Upper lobe of left lung (tissue), 6 donors: ENCODE measurements around the gene TMEM259. TPM values are rescaled to one million over a fixed set of nuclear protein-coding genes. Genes with fewer than 3 reads are reported as not detected.

ENCODE experiments used
- ATAC-seq, 2 donors: fragments of 200-7000 bp; cut with Tn5 transposase; one replicate each; pipeline ENCODE4 v1.9.1; 2022; ENCODE audit warnings: mild to moderate bottlenecking in 2 of 2, moderate library complexity in 2 of 2; ENCODE audit not compliant: low FRiP score in 2 of 2
- DNase-seq, 2 donors: peaks; one replicate each; pipeline ENCODE4 v3.0.0-alpha.2; 2019 to 2020
- H3K27ac ChIP-seq, 4 donors: fragments of 200-600 bp; sonication (generic); one replicate each; pipeline ENCODE4 v1.5.1; 2016 to 2019
- H3K27me3 ChIP-seq, 4 donors: fragments of 200-600 bp; sonication (generic); one replicate each; pipeline ENCODE4 v1.5.1; 2017 to 2019
- H3K36me3 ChIP-seq, 4 donors: fragments of 200-600 bp; sonication (generic); one replicate each; pipeline ENCODE4 v1.5.1; 2016 to 2019
- H3K4me1 ChIP-seq, 4 donors: fragments of 200-600 bp; sonication (generic); one replicate each; pipeline ENCODE4 v1.5.1; 2018 to 2019
- H3K4me3 ChIP-seq, 4 donors: fragments of 200-600 bp; sonication (generic); one replicate each; pipeline ENCODE4 v1.5.1; 2017 to 2019; ENCODE audit warnings: mild to moderate bottlenecking in 2 of 4, moderate library complexity in 1 of 4
- H3K9me3 ChIP-seq, 4 donors: fragments of 200-600 bp; sonication (generic); one replicate each; pipeline ENCODE4 v1.5.1; 2018 to 2019
- CTCF ChIP-seq, 6 experiments: fragments of 450-650 bp in 4 of 6; fragments of 200-600 bp in 2 of 6; sonication (generic) in 2 of 6; IDR thresholded peaks; one replicate each; pipeline ENCODE4 v1.5.1; 2016 to 2019; ENCODE audit warnings: antibody characterized with exemption in 6 of 6
- EP300 ChIP-seq, 4 donors: sonication (generic); formaldehyde crosslinking; IDR thresholded peaks; one replicate each; pipeline ENCODE4 v1.5.1; 2017; ENCODE audit warnings: antibody characterized with exemption in 4 of 4, control low read depth in 2 of 4
- POLR2A ChIP-seq, 4 donors: fragments of 450-650 bp; IDR thresholded peaks; one replicate each; pipeline ENCODE4 v1.5.1; 2016 to 2017; ENCODE audit warnings: antibody characterized with exemption in 4 of 4, mild to moderate bottlenecking in 2 of 4
- POLR2AphosphoS5 ChIP-seq, 2 donors: sonication (generic); formaldehyde crosslinking; IDR thresholded peaks; one replicate each; pipeline ENCODE4 v1.5.1; 2017; ENCODE audit warnings: antibody characterized with exemption in 2 of 2
- WGBS, 2 donors: methylation state at CpG; one replicate each; pipeline ENCODE4 v1.1.5; 2017 to 2018; 5-methylcytosine and 5-hydroxymethylcytosine counted together
- total RNA-seq, 6 donors: library from RNA; depleted of rRNA in 4 of 6; stranded (reverse); fragments of >200 nt in 4 of 6; gene quantifications; one replicate each; pipeline versions ENCODE4 v1.1.0 to v1.2.1, GENCODE V29; 2016 to 2021
- donor health status: DM: no; HTN: no; CAD: no; lungs with moderate emphysema.
- donor health status: DM: no; HTN: yes; CAD: no; lungs with severe emphysema.

TMEM259 gene
- total RNA-seq, 6 donors from 2014 or later: 143 to 643 (median 208) TPM

GRCh38 chr19:1014161-1015060 lies 6.5 kb downstream of the TMEM259 start:
- 95 to 96% methylated on average over 36 to 37 of the region's 49 CpGs for WGBS, 2 donors
- no peaks in the 10 kb centered on the region for H3K9me3 ChIP-seq
- H3K4me3 ChIP-seq: no peak overlapping the region
- peaks cover 37 to 50% (median 43%) of the 10 kb centered on the region in 4 donors for H3K4me1 ChIP-seq
- ATAC-seq: no peak
- no peaks in the 10 kb centered on the region for H3K27me3 ChIP-seq
- peak in 1 of 2 donors; percentile 84 for DNase-seq
- no peak overlapping the region for H3K27ac ChIP-seq
- TF ChIP-seq POLR2A (IDR thresholded peaks at IDR 0.05) (no peak), POLR2AphosphoS5 (IDR thresholded peaks at IDR 0.05) (no peak), CTCF (IDR thresholded peaks at IDR 0.05) (no peak), EP300 (IDR thresholded peaks at IDR 0.05) (no peak)
- peaks cover 13 to 55% (median 53%) of the 10 kb centered on the region in 4 donors for H3K36me3 ChIP-seq

- no peak for ATAC-seq
These were observed 7.7 kb downstream of the TMEM259 start for GRCh38 chr19:1013218-1013617.

GRCh38 chr19:1012334-1012733 lies 8.6 kb downstream of the TMEM259 start:
- TF ChIP-seq EP300 (IDR thresholded peaks at IDR 0.05) (no peak), POLR2AphosphoS5 (IDR thresholded peaks at IDR 0.05) (no peak), POLR2A (IDR thresholded peaks at IDR 0.05) (no peak), CTCF (IDR thresholded peaks at IDR 0.05) (no peak)
- H3K36me3 ChIP-seq: peaks cover 13 to 74% (median 62%) of the 10 kb centered on the region in 4 donors
- H3K27me3 ChIP-seq: no peaks in the 10 kb centered on the region
- peaks cover 20 to 29% (median 24%) of the 10 kb centered on the region in 4 donors for H3K4me1 ChIP-seq
- H3K27ac ChIP-seq: no peak overlapping the region
- H3K4me3 ChIP-seq: no peak overlapping the region
- no peak for ATAC-seq
- no peaks in the 10 kb centered on the region for H3K9me3 ChIP-seq
- DNase-seq: peak in 1 of 2 donors; percentile 80
- WGBS, 2 donors: 91% methylated on average over 16 of the region's 18 CpGs; no CpG with 5 or more reads in 1 of the 2 donors

More at GRCh38 chr19:1013218-1013617, 7.7 kb downstream of the TMEM259 start:
- Histone ChIP-seq H3K4me1 (peaks cover 28 to 38% (median 33%) of the 10 kb centered on the region in 4 donors), H3K27me3 (no peaks in the 10 kb centered on the region), H3K9me3 (no peaks in the 10 kb centered on the region), H3K4me3 (no peak overlapping the region), H3K27ac (no peak overlapping the region), H3K36me3 (peaks cover 13 to 67% (median 61%) of the 10 kb centered on the region in 4 donors)
- 100% methylated on average over 3 to 7 of the region's 10 CpGs for WGBS, 2 donors
- DNase-seq: peak in 1 of 2 donors; percentile 63
- TF ChIP-seq CTCF (IDR thresholded peaks at IDR 0.05) (no peak), EP300 (IDR thresholded peaks at IDR 0.05) (no peak), POLR2A (IDR thresholded peaks at IDR 0.05) (no peak), POLR2AphosphoS5 (IDR thresholded peaks at IDR 0.05) (no peak)

- H3K4me1 ChIP-seq: peaks cover 15 to 24% (median 19%) of the 10 kb centered on the region in 4 donors
- ATAC-seq (no peak), DNase-seq (peak in 1 of 2 donors; percentile 83)
- H3K27me3 ChIP-seq: no peaks in the 10 kb centered on the region
- no peak overlapping the region for H3K27ac ChIP-seq
- no peaks in the 10 kb centered on the region for H3K9me3 ChIP-seq
- 97 to 98% methylated on average over 22 to 31 of the region's 36 CpGs for WGBS, 2 donors
- TF ChIP-seq EP300 (IDR thresholded peaks at IDR 0.05) (no peak), POLR2A (IDR thresholded peaks at IDR 0.05) (no peak), POLR2AphosphoS5 (IDR thresholded peaks at IDR 0.05) (no peak), CTCF (IDR thresholded peaks at IDR 0.05) (no peak)
- H3K4me3 ChIP-seq: no peak overlapping the region
- H3K36me3 ChIP-seq: peaks cover 13 to 76% (median 62%) of the 10 kb centered on the region in 4 donors
These were observed 9.0 kb downstream of the TMEM259 start for GRCh38 chr19:1011831-1012333.
